ENCODE results near the gene CAMKMT. TPM values are rescaled to one million over a fixed set of nuclear protein-coding genes. Genes with fewer than 3 reads are reported as not detected.
A peak's percentile ranks its signal among the peaks of the same experiment; 100 is the strongest.

The CAMKMT gene
- total RNA-seq, 1 donor from 2014 or later, result 11.2 TPM

- no peak for DNase-seq (ENCODE audit: low spot score)
- intact Hi-C loops (cut with micrococcal nuclease), result no loop called here
- no peaks in the 10 kb centered on the region for H3K27me3 Mint-ChIP-seq (ENCODE audit: low read depth)
- H3K9me3 Mint-ChIP-seq, result no peaks in the 10 kb centered on the region
- no peak overlapping the region for H3K27ac Mint-ChIP-seq
- H3K4me1 Mint-ChIP-seq (ENCODE audit: low read depth), result no peaks in the 10 kb centered on the region
- H3K4me3 Mint-ChIP-seq (ENCODE audit: low read depth), result no peak overlapping the region
- H3K36me3 Mint-ChIP-seq (ENCODE audit: low read depth), result no peaks in the 10 kb centered on the region
These were observed 95.2 kb downstream of the CAMKMT start for GRCh38 chr2:44456946-44457345.

GRCh38 chr2:44459739-44460138, 98.0 kb downstream of the CAMKMT start:
- Mint-ChIP-seq H3K27ac (no peak overlapping the region), H3K27me3 (ENCODE audit: low read depth) (peaks cover 5% of the 10 kb centered on the region), H3K9me3 (peaks cover 17% of the 10 kb centered on the region), H3K4me3 (ENCODE audit: low read depth) (no peak overlapping the region), H3K4me1 (ENCODE audit: low read depth) (no peaks in the 10 kb centered on the region), H3K36me3 (ENCODE audit: low read depth) (no peaks in the 10 kb centered on the region)
- intact Hi-C loops (cut with micrococcal nuclease), result no loop called here
- DNase-seq (ENCODE audit: low spot score), result no peak

GRCh38 chr2:44462934-44463849, 101.4 kb downstream of the CAMKMT start:
- Mint-ChIP-seq H3K27ac (no peak overlapping the region), H3K27me3 (ENCODE audit: low read depth) (peaks cover 5% of the 10 kb centered on the region), H3K4me1 (ENCODE audit: low read depth) (no peaks in the 10 kb centered on the region), H3K36me3 (ENCODE audit: low read depth) (no peaks in the 10 kb centered on the region), H3K4me3 (ENCODE audit: low read depth) (no peak overlapping the region), H3K9me3 (peaks cover 17% of the 10 kb centered on the region)
- DNase-seq (ENCODE audit: low spot score), result no peak
- intact Hi-C loops (cut with micrococcal nuclease), result no loop called here

- no peak overlapping the region for H3K27ac Mint-ChIP-seq
- H3K9me3 Mint-ChIP-seq, result peaks cover 17% of the 10 kb centered on the region
- no peak for DNase-seq (ENCODE audit: low spot score)
- no peaks in the 10 kb centered on the region for H3K36me3 Mint-ChIP-seq (ENCODE audit: low read depth)
- no peaks in the 10 kb centered on the region for H3K4me1 Mint-ChIP-seq (ENCODE audit: low read depth)
- intact Hi-C loops (cut with micrococcal nuclease), result no loop called here
- peaks cover 7% of the 10 kb centered on the region for H3K27me3 Mint-ChIP-seq (ENCODE audit: low read depth)
- no peak overlapping the region for H3K4me3 Mint-ChIP-seq (ENCODE audit: low read depth)
These were observed 102.7 kb downstream of the CAMKMT start for GRCh38 chr2:44464437-44464836.

GRCh38 chr2:44470151-44470550, 108.4 kb downstream of the CAMKMT start:
- Mint-ChIP-seq H3K4me3 (ENCODE audit: low read depth) (no peak overlapping the region), H3K36me3 (ENCODE audit: low read depth) (no peaks in the 10 kb centered on the region), H3K4me1 (ENCODE audit: low read depth) (no peaks in the 10 kb centered on the region), H3K27ac (no peak overlapping the region), H3K9me3 (no peaks in the 10 kb centered on the region), H3K27me3 (ENCODE audit: low read depth) (peaks cover 3% of the 10 kb centered on the region)
- no peak for DNase-seq (ENCODE audit: low spot score)
- intact Hi-C loops (cut with micrococcal nuclease), result no loop called here

GRCh38 chr2:44477657-44478414, 116.1 kb downstream of the CAMKMT start:
- Mint-ChIP-seq H3K27me3 (ENCODE audit: low read depth) (no peaks in the 10 kb centered on the region), H3K27ac (no peak overlapping the region), H3K4me3 (ENCODE audit: low read depth) (no peak overlapping the region), H3K4me1 (ENCODE audit: low read depth) (peaks cover 4% of the 10 kb centered on the region), H3K9me3 (no peaks in the 10 kb centered on the region), H3K36me3 (ENCODE audit: low read depth) (no peaks in the 10 kb centered on the region)
- DNase-seq (ENCODE audit: low spot score), result no peak
- intact Hi-C loops (cut with micrococcal nuclease), result loop anchor here (2.0 kb wide), 2 partner anchors 191 to 391 kb away; no protein-coding TSS in a partner anchor

- Mint-ChIP-seq H3K27ac (no peak overlapping the region), H3K9me3 (no peaks in the 10 kb centered on the region), H3K27me3 (ENCODE audit: low read depth) (no peaks in the 10 kb centered on the region), H3K36me3 (ENCODE audit: low read depth) (no peaks in the 10 kb centered on the region), H3K4me1 (ENCODE audit: low read depth) (peaks cover 4% of the 10 kb centered on the region), H3K4me3 (ENCODE audit: low read depth) (no peak overlapping the region)
- intact Hi-C loops (cut with micrococcal nuclease), result loop anchor here (1.0 to 2.0 kb wide), 4 partner anchors 189 to 476 kb away; no protein-coding TSS in a partner anchor
- peak; percentile 29 for DNase-seq (ENCODE audit: low spot score)
These were observed 117.6 kb downstream of the CAMKMT start for GRCh38 chr2:44479127-44479887.

- Mint-ChIP-seq H3K27ac (no peak overlapping the region), H3K27me3 (ENCODE audit: low read depth) (no peaks in the 10 kb centered on the region), H3K9me3 (no peaks in the 10 kb centered on the region), H3K4me1 (ENCODE audit: low read depth) (peaks cover 4% of the 10 kb centered on the region), H3K4me3 (ENCODE audit: low read depth) (no peak overlapping the region), H3K36me3 (ENCODE audit: low read depth) (no peaks in the 10 kb centered on the region)
- intact Hi-C loops (cut with micrococcal nuclease), result loop anchor here (5.0 kb wide), 1 partner anchor 322 kb away; no protein-coding TSS in a partner anchor
- no peak for DNase-seq (ENCODE audit: low spot score)
These were observed 118.3 kb downstream of the CAMKMT start for GRCh38 chr2:44480068-44480467.

GRCh38 chr2:44487052-44487451, 125.3 kb downstream of the CAMKMT start:
- H3K27me3 Mint-ChIP-seq (ENCODE audit: low read depth), result no peaks in the 10 kb centered on the region
- no peaks in the 10 kb centered on the region for H3K9me3 Mint-ChIP-seq
- no peak overlapping the region for H3K4me3 Mint-ChIP-seq (ENCODE audit: low read depth)

GRCh38 chr2:44490726-44491125, 129.0 kb downstream of the CAMKMT start:
- DNase-seq (ENCODE audit: low spot score), result no peak
- H3K4me1 Mint-ChIP-seq (ENCODE audit: low read depth), result no peaks in the 10 kb centered on the region
- intact Hi-C loops (cut with micrococcal nuclease), result no loop called here
- no peak overlapping the region for H3K4me3 Mint-ChIP-seq (ENCODE audit: low read depth)
- no peak overlapping the region for H3K27ac Mint-ChIP-seq
- no peaks in the 10 kb centered on the region for H3K27me3 Mint-ChIP-seq (ENCODE audit: low read depth)
- H3K9me3 Mint-ChIP-seq, result no peaks in the 10 kb centered on the region
- H3K36me3 Mint-ChIP-seq (ENCODE audit: low read depth), result no peaks in the 10 kb centered on the region

More at GRCh38 chr2:44487052-44487451, 125.3 kb downstream of the CAMKMT start:
- DNase-seq (ENCODE audit: low spot score), result no peak
- intact Hi-C loops (cut with micrococcal nuclease), result no loop called here
- H3K4me1 Mint-ChIP-seq (ENCODE audit: low read depth), result no peaks in the 10 kb centered on the region
- no peak overlapping the region for H3K27ac Mint-ChIP-seq
- no peaks in the 10 kb centered on the region for H3K36me3 Mint-ChIP-seq (ENCODE audit: low read depth)

- intact Hi-C loops (cut with micrococcal nuclease), result no loop called here
- no peaks in the 10 kb centered on the region for H3K9me3 Mint-ChIP-seq
- H3K27me3 Mint-ChIP-seq (ENCODE audit: low read depth), result peaks cover 3% of the 10 kb centered on the region
- H3K27ac Mint-ChIP-seq, result no peak overlapping the region
- no peak overlapping the region for H3K4me3 Mint-ChIP-seq (ENCODE audit: low read depth)
- no peaks in the 10 kb centered on the region for H3K36me3 Mint-ChIP-seq (ENCODE audit: low read depth)
- DNase-seq (ENCODE audit: low spot score), result no peak
- no peaks in the 10 kb centered on the region for H3K4me1 Mint-ChIP-seq (ENCODE audit: low read depth)
These were observed 132.3 kb downstream of the CAMKMT start for GRCh38 chr2:44494006-44494405.

GRCh38 chr2:44495035-44495434, 133.3 kb downstream of the CAMKMT start:
- no peak for DNase-seq (ENCODE audit: low spot score)
- Mint-ChIP-seq H3K27me3 (ENCODE audit: low read depth) (peaks cover 3% of the 10 kb centered on the region), H3K36me3 (ENCODE audit: low read depth) (no peaks in the 10 kb centered on the region), H3K9me3 (no peaks in the 10 kb centered on the region), H3K4me3 (ENCODE audit: low read depth) (no peak overlapping the region), H3K4me1 (ENCODE audit: low read depth) (no peaks in the 10 kb centered on the region), H3K27ac (no peak overlapping the region)
- intact Hi-C loops (cut with micrococcal nuclease), result no loop called here
